GM23248 (cell line): ENCODE results near the gene ZNF691.

ENCODE experiments used
- EZH2 ChIP-seq: fragments of 200-600 bp; sonication (generic); IDR thresholded peaks from 2 replicates; pipeline ENCODE4 v1.6.1; 2018; ENCODE audit warnings: antibody characterized with exemption, mild to moderate bottlenecking; ENCODE audit not compliant: insufficient read depth, poor library complexity, severe bottlenecking
- EZH2phosphoT487 ChIP-seq: fragments of 200-600 bp; sonication (generic); IDR thresholded peaks from 2 replicates; pipeline ENCODE4 v1.6.1; 2018; ENCODE audit warnings: antibody characterized with exemption, moderate library complexity, mild to moderate bottlenecking, low read depth; ENCODE audit not compliant: insufficient read depth

GRCh38 chr1:42844592-42845140, 1.7 kb upstream of the ZNF691 start:
- TF ChIP-seq EZH2phosphoT487, result no peak
- no peak for TF ChIP-seq EZH2
